ENCODE measurements around the gene ZNF117.

ZNF117 gene

DNA sequence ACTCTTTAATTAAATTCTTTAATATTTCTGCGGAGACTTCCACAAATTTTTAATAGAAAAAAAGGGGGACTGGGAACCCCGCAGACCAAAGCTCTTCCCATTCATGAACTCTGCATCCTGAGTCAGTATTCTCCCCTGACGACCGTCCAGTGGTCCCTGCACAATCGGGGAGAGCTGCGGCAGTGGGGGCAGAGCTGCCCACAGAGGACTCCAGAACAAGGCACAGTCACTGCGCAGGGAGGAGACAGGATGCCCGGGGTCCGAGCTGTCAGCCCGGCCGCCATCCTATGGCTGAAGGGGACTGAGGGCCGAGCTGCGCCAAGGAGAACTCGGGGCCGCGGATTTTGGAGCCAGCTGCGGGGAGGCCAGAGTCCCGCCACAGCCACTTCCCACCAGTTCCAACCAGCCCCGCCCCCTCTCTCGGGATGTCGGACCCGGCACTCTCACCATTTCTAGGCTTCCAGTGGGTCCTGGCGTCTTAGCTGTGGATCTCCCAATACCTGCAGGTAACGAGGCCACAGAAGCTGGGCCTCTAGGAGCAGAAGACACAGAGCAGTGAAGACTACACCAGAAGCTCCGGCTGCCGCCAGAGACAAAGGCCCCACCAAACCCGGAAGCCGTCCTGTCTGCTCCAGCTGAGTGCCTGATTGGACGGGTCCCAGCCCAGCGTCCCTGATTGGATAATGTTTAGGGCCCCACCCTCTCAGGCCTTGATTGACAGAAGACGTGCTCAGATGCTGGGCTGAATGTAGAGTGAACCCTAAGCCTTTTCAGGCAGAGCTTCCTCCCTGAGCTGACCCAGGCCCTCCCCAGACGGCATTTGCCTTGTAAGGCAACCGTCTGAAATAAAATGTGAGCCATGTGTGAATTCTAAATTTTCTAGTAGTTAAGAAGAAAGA lies 15.5 kb upstream of the ZNF117 start, which contains the start of gene ERV3-1:
TSS of gene ERV3-1 (minus strand) at position 594 of the 899 bp plus-strand sequence. CDS start 13,661 bp downstream, outside the sequence.
- TF ChIP-seq, protein P1, sequence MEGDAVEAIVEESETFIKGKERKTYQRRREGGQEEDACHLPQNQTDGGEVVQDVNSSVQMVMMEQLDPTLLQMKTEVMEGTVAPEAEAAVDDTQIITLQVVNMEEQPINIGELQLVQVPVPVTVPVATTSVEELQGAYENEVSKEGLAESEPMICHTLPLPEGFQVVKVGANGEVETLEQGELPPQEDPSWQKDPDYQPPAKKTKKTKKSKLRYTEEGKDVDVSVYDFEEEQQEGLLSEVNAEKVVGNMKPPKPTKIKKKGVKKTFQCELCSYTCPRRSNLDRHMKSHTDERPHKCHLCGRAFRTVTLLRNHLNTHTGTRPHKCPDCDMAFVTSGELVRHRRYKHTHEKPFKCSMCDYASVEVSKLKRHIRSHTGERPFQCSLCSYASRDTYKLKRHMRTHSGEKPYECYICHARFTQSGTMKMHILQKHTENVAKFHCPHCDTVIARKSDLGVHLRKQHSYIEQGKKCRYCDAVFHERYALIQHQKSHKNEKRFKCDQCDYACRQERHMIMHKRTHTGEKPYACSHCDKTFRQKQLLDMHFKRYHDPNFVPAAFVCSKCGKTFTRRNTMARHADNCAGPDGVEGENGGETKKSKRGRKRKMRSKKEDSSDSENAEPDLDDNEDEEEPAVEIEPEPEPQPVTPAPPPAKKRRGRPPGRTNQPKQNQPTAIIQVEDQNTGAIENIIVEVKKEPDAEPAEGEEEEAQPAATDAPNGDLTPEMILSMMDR (conservative IDR thresholded peaks at IDR 0.05; ENCODE audit: control insufficient read depth, insufficient read depth, low read depth, low read length) = no peak
- peak within 1 kb of the TSS; percentile 82 for H3K4me3 ChIP-seq (ENCODE audit: control insufficient read depth, low read depth, low read length)
- peak; percentile 92 for DNase-seq (ENCODE audit: low read depth)

DNA sequence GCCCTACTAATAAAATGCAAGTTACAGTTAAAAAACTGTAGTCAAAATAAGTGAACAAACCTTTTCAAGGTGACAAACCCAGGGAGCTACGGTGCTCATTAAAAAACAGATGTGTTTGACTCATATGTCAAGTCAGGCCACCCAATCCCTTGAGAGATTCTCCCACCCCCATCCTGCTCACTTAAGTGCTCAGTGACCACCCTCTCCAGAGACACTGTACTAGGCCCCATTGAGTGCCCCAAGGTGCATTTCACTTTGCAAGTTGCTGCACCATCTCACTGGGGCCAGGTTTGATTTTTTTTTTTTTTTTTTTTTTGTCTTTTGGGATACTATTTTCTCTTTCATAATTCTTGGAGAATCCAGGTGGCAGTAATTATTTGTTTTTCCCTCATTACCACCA lies 13.7 kb upstream of the ZNF117 start:
- no peak for DNase-seq (ENCODE audit: low read depth)
- H3K4me3 ChIP-seq (ENCODE audit: control insufficient read depth, low read depth, low read length) = no peak overlapping the region
- TF ChIP-seq, protein P1 (conservative IDR thresholded peaks at IDR 0.05; ENCODE audit: control insufficient read depth, insufficient read depth, low read depth, low read length) = no peak

DNA sequence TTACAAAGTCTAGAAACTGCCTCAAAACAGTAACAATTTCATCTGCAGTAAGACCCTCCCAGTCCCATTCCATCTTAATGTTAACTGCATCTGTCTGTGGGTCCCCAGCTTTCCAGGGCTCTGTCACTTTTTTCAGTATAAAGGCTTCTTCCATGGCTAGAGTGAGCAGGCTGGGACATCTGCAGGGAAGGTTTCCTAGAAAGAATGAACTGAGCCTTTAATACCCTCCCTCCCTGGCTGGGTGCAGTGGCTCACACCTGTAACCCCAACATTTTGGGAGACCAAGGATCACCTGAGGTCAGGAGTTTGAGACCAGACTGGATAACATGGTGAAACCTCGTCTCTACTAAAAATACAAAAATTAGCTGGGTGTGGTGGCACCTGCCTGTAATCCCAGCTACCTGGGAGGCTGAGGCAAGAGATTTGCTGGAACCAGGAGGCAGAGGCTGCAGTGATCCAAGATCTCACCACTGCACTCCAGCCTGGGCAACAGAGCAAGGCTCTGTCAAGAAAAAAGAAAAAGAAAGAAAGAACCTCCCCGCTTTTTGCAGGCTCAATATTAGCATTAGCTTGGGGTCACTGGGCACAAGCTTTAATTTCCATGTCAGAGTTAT lies 12.2 kb upstream of the ZNF117 start:
- DNase-seq (ENCODE audit: low read depth) = no peak
- H3K4me3 ChIP-seq (ENCODE audit: control insufficient read depth, low read depth, low read length) = no peak overlapping the region
- TF ChIP-seq, protein P1 (conservative IDR thresholded peaks at IDR 0.05; ENCODE audit: control insufficient read depth, insufficient read depth, low read depth, low read length) = no peak

DNA sequence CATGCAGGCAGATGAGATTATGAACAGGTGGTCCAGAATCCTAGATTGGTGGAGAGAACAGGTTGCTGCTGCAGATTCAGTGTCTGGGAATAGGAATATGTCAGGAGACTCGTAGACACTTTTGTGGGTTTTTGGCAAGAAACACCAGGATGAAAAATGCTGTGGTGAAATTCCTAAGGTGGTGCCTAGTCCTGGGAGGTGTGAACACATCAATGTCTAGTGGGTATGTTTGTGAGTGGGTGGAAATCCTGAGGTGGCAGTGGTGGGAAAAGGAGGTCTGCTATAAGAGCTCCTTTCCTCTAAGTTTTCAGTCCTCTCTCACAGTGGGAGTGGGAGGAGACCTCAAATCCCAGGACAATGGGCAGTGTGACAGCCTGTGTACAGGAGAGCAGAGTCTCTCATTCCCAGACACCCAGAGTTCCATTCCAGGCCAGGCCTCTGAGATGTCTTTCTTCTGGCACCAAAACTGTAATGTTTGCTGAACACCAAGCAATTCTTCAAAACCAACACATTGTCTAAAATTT lies 10.5 kb upstream of the ZNF117 start:
- H3K4me3 ChIP-seq (ENCODE audit: control insufficient read depth, low read depth, low read length) = no peak overlapping the region
- TF ChIP-seq, protein P1 (conservative IDR thresholded peaks at IDR 0.05; ENCODE audit: control insufficient read depth, insufficient read depth, low read depth, low read length) = no peak
- DNase-seq (ENCODE audit: low read depth) = no peak

DNA sequence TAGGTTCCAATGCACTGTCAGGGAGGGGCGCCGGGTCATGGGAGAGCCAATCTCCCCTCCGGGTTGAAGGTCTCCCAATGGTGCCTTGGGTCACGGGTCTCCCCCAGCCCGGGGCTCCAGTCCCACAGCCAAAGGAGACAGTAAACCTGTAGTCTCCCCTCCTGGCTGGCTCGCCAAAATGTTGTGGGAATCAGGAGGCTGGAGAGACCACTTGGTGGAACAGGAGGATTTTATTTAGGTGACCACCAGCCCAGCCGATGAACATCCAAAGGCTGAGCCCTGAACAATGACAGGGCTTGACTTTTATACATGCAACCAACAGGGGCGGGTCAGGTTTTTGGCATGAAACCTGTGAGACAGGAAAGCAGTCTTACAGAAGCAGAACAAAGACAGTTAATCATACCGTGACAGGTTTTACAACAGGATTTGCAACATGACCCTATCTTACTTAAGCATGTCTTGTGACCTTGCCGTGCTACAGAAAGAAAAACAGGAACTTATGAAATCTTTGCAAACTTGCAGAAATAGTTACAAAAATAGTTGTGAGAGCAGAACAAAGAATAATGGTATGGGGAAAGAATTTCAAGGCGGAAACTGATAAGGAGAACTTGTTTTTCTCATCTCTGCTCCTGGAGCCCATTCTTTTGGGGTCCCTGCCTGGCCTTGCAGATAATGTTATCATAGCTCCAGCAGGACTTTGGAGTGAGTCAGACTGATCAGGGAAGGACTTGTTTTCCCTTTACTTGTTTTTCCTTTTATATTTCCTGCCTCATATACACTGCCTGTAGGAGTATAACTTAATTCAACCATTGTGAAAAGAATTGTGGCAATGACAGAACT lies 8.5 kb upstream of the ZNF117 start:
- DNase-seq (ENCODE audit: low read depth) = peak; percentile 80
- no peak overlapping the region for H3K4me3 ChIP-seq (ENCODE audit: control insufficient read depth, low read depth, low read length)
- TF ChIP-seq, protein P1 (conservative IDR thresholded peaks at IDR 0.05; ENCODE audit: control insufficient read depth, insufficient read depth, low read depth, low read length) = no peak

DNA sequence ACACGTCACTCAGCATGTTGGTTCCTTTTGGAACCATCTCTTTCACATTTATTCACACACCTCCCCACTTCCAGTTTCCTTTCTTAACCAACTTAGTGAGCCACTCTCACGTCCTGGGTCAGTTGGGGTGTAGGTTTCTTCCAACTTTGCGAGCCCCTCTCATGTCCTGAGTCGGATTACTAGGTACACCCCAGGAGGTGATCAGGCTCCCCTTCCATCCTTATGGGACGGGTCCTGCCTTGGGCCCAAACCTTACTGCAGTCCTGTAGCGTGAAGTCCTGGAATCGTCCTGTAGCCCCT lies 8.0 kb upstream of the ZNF117 start:
- no peak for DNase-seq (ENCODE audit: low read depth)
- TF ChIP-seq, protein P1 (conservative IDR thresholded peaks at IDR 0.05; ENCODE audit: control insufficient read depth, insufficient read depth, low read depth, low read length) = no peak
- no peak overlapping the region for H3K4me3 ChIP-seq (ENCODE audit: control insufficient read depth, low read depth, low read length)
